Gastrocnemius medialis (tissue), 4 donors: ENCODE results near the gene C1orf35.

ENCODE experiments used
- POLR2A ChIP-seq, 2 donors: fragments of 450-650 bp; IDR thresholded peaks; one replicate each; pipeline ENCODE4 v1.6.1; 2017; ENCODE audit warnings: antibody characterized with exemption in 2 of 2, mild to moderate bottlenecking in 2 of 2, moderate library complexity in 2 of 2
- TF ChIP-seq, protein P1 (sequence below), 5 experiments: fragments of 450-650 bp in 3 of 5; fragments of 200-600 bp in 2 of 5; sonication (generic) in 2 of 5; IDR thresholded peaks in 4 of 5; conservative IDR thresholded peaks in 1 of 5; 1 replicate in 4 of 5; 2 replicates in 1 of 5; pipeline ENCODE4 v1.5.1; 2016 to 2019; ENCODE audit warnings: antibody characterized with exemption in 5 of 5, mild to moderate bottlenecking in 3 of 5, moderate library complexity in 3 of 5

DNA sequence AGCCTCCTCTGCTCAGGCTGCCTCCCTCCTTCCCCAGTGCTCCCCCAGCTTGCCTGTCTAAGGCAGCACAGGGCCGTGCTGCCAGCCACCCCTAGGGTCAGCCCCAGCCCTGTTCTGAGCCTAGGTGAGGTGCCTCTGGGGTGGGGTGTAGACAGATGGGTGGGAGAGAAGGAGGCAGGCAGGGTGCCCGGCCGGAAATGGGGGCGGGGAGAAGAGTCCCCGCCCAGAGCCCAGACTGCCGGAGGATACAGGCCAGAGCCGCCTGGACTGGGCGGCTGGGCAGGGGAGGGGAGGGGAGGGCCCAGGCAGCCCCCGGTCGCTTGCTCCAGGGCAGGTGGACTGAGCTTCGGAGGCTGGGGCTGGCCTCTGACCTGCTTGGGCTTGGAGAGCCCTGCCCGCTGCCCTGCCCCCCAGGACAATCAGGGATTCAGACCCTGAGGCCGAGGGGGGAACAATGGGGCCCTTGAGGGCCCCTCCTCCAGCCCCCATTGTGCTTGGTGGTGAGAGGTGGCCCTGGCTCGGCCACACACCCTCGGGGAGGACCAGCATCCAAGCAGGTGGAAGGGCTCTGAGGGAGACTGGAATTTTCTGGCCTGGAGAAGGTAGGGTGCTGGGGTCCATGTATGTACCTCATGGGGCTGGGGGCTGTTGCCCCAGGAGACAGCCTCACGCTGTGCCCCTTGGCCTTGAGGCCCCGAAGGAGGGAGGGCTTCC, 46.4 kb upstream of the C1orf35 start, which contains the start of gene GJC2:
- TF ChIP-seq, protein P1, sequence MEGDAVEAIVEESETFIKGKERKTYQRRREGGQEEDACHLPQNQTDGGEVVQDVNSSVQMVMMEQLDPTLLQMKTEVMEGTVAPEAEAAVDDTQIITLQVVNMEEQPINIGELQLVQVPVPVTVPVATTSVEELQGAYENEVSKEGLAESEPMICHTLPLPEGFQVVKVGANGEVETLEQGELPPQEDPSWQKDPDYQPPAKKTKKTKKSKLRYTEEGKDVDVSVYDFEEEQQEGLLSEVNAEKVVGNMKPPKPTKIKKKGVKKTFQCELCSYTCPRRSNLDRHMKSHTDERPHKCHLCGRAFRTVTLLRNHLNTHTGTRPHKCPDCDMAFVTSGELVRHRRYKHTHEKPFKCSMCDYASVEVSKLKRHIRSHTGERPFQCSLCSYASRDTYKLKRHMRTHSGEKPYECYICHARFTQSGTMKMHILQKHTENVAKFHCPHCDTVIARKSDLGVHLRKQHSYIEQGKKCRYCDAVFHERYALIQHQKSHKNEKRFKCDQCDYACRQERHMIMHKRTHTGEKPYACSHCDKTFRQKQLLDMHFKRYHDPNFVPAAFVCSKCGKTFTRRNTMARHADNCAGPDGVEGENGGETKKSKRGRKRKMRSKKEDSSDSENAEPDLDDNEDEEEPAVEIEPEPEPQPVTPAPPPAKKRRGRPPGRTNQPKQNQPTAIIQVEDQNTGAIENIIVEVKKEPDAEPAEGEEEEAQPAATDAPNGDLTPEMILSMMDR (IDR thresholded peaks at IDR 0.05 in 4 of 5, conservative IDR thresholded peaks at IDR 0.05 in 1 of 5): no peak
- TF ChIP-seq POLR2A (IDR thresholded peaks at IDR 0.05): no peak
